HPDE6-E6E7 (cell line): Measurements from ENCODE around the gene ICA1L.
"Not testable (repeated sequence)": the region's sequence is repeated elsewhere in the genome, so short reads cannot be mapped to it uniquely, and the experiment has no call there.

Source experiments
- DNase-seq: peaks from one replicate; pipeline ENCODE4 v3.0.0; 2011; ENCODE audit warnings: missing footprints; ENCODE audit errors: extremely low spot score

ICA1L gene

DNA sequence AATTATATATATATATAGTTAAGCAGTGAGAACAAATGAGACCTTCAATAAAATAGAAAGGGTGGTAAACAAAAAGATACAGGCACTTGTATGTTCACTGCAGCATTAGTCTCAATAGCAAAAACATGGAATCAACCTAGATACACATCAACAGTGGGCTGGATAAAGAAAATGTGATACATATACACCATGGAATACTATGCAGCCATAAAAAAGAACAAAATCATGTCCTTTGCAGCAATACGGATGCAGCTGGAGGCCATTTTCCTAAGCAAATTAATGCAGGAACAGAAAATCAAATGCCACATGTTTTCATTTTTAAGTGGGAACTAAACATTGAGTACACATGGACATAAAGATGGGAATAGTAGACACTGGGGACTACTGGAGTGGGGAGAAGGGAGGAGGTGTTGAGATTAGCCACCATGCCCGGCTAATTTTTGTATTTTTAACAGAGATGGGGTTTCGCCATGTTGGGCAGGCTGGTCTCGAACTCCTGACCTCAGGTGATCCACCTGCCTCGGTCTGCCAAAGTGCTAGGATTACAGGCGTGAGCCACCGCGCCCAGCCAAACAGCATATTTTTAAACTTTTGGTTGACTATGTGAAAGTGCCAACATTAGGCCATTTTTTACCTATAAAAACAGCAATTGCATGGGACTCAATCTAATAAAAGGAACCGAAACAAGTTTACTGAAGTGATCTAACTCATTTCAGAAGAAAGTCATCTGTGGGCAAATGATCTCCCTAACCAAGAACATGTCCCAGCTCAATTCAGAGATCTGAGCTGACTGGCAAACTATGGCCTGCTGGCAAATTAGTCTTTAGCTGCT, 23.7 kb downstream of the ICA1L start:
- DNase-seq = no peak

DNA sequence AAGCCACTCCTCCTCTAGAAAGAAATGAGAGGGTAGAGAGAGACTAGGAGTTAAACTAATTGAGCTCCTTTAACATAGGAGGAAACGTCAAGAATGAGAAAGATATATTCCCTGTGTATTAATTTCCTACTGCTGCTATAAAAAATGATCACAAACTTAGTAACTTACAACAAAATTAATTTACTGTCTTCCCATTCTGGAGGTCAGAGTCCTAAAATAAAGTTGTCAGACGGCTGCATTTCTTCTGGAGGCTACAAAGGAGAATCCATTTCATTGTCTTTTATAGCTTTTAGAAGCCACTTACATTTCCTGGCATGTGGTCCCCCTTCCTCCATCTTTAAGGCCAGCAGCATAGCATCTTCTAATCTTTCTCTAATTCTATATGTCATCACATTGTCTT, 26.9 kb downstream of the ICA1L start:
- DNase-seq = no peak

DNA sequence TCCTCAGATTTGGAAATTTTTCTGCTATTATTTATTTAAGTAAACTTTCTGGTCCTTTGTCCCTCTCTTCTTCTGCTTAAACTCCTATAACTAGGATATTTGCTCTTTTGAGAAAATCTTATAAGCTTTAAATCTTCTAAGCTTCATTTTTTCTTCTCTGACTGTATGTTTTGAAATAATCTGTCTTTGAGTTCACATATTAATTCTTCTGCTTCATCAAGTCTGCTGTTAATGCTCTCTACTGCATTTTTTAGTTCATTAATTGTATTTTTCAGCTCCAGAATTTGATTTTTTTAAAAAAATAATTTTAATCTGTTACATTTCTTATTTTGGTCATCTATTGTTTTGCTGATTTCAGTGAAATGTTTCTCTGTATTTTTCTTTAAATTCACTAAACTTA, 28.9 kb downstream of the ICA1L start:
- DNase-seq = no peak

DNA sequence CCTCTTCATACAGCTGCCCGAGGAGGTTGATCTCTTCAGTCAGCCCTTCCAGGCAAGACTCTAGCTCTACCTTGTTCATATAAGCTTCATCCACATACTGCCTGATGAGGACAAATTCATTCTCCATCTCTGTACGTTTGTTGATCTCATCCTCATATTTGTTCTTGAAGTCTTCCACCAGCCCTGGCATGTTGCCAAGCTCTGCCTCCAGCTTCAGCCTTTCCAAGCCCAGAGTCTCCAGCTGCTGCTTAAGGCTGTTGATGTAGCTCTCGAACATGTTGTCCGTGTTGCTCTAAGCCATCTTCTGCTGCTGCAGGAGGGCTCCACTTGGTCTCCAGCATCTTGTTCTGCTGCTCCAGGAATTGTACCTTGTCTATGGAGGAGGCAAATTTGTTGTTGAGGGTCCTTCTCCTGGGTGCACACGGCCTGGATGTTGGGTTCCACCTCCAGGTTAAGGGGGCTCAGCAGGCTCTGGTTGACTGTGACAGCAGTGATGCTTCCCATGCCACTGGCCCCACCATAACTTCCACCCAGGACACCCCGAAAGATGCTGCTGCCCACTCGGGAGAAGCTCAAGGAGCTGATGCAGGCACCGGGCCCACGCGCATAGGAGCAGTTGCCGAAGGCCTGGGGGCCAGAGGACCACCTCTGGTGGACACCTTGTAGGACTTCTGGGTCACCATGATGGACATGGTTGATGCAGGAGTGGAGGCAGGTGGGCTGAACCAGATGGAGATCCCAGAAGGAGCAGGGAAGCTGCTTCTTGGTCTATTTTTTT, 30.3 kb downstream of the ICA1L start:
- no peak for DNase-seq

DNA sequence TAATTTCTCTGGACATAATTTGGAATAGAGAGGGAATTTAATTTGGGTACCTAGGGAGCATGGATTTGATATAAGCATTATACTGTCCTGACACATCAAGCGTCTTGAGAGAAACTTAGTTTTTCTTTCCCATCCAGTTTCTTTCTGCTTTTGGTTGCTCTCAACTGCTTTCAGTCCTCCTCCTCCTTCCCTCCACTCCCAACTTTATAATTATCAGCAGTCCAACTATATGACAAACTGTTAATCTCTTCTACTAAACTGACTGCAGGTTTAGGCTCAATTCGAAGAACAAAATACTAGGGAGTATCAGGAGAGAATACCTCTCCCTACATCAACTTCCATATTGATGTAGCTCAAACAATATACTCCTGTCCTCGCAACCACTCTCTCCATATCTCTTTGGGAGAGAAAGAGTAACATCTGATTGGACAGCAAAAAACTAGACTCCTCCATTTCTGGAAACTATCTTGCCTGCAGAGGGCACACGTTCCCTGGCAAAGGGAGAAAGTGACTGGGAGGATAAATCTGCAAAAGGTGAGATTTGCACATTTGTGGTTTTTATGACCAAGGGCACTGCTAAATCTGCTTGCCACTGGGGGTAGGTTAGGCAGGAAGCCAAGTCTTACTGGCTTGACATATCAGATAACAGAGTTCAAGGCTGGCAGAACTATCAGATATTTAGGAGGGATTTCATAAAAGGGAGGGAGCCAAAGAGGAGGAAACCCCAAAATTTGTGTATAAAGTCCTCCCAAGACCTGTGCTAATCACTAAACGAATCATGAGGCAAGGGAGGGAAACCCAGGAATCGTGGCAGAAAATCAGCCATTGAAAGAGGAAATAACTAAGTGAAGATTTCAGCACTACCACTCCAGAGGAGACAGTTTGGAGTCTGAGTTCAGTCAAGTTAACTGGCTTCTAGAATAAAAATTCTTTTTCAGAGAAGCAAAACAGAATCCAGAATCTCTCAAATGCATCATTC, 40.0 kb downstream of the ICA1L start:
- peak; percentile 46 for DNase-seq

- DNase-seq = no peak
These were observed 46.7 kb downstream of the ICA1L start for GRCh38 chr2:202824901-202825300.

- no peak for DNase-seq
These were observed 49.2 kb downstream of the ICA1L start for GRCh38 chr2:202822411-202822810.

DNA sequence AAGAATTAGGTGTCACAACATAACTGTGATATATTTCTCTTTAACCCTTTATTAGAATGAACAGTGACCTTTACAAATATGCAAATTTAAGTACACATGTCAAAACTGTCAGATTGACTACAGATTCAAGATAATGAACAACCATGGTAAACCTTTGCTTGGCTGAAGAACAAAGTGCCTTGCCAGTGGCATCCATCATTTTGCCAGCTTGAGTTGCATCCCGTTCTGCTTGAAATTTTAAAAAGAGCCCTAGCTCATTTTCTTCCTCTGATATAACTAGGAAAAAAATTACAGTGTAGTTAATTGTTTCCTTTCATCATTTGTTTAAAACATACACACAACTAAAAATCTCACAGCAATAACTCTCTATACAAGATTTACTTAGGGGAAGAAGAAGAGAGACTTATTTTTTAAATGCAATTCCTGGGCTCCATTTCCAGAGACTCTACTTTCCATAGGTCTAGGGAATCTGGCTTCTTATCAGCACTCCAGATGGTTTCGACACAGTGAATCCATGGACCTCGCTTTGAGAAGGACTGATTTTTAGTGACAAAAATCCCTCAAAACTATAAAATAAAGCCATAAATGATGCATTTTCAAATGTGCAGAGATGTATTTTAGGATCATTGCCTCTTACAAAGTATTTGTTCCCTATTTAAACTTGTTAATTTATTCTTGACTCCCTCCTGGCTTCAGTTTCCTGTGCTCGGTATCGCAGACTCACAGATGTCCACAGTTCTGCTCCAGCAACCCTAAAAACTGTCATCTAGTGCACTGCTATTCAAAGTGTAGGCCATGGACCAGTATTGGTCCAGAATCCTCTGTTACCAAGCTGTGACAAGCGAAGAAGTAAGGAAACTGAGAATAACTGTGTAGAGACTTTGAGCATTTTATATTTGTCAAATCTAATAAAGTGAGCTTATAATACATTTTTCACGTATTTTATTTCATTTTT, 50.1 kb downstream of the ICA1L start:
- no peak for DNase-seq

DNA sequence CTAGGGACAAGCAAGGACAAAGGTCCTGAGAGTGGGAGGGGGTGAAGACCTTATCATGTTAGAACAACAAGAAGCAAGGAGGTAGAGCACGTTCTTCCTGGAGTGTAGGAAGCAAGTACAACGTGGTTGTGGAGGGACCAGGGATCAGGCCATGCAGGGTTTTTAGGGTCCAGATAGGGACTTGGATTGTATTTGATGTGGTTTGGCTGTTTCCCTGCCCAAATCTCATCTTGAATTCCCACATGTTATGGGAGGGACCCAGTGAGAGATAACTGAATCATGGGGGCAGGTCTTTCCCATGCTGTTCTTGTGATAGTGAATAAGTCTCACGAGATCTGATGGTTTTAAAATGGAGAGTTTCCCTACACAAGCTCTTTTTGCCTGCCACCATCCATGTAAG, 53.2 kb downstream of the ICA1L start:
- DNase-seq = no peak

GRCh38 chr2:202817771-202818170, 53.8 kb downstream of the ICA1L start:
- DNase-seq = no peak

- no peak for DNase-seq
These were observed 55.8 kb downstream of the ICA1L start for GRCh38 chr2:202815548-202816360.

DNA sequence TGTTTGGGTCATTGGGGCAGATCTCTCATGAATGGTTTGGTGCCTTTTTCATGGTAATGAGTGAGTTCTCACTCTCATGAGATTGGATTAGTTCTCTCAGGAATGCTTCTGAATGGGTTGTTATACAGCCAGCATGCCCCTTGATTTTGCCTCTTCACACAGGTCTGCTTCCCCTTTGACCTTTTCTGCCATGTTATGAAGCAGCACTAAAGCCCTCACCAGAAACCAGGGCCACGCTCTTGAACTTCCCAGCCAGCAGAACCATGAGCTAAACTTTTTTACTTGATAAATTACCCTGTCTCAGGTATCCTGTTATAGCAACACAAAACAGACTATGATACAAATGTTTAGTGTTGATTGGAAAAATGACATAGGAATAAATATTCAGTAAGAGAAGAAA, 57.3 kb downstream of the ICA1L start:
- no peak for DNase-seq

- no peak for DNase-seq
These were observed 58.2 kb downstream of the ICA1L start for GRCh38 chr2:202813387-202813786.

- DNase-seq = no peak
These were observed 62.8 kb downstream of the ICA1L start for GRCh38 chr2:202808754-202809153.

DNA sequence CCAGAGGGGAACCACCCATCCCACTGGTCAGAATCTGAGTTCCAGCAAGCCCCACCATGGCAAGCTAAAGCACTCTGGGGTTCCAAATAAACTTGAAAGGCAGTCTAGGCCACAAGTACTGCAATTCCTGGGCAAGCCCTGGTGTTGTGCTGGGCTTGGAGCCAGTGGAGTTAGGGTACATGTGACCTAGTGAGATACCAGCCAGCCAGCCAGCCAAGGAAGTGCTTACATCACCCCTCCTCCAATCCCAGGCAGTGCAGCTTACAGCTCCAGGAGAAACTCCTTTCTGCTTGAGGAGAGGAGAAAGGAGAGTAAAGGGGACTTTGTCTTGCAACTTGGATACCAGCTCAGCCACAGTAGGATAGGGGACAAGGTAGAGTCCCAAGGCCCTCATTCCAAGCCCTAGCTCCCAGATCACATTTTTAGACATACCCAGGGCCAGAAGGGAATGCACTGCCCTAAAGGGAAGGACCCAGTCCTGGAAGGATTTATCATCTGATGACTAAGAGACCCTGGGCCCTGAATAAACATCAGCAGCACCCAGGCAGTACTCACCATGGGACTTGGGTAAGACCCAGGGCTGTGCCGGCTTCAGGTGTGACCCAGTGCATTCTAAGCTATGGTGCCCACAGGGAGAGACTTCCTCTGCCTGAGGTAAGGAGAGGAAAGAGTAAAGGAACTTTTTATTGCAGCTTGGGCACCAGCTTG, 64.0 kb downstream of the ICA1L start:
- not testable (repeated sequence) for DNase-seq

DNA sequence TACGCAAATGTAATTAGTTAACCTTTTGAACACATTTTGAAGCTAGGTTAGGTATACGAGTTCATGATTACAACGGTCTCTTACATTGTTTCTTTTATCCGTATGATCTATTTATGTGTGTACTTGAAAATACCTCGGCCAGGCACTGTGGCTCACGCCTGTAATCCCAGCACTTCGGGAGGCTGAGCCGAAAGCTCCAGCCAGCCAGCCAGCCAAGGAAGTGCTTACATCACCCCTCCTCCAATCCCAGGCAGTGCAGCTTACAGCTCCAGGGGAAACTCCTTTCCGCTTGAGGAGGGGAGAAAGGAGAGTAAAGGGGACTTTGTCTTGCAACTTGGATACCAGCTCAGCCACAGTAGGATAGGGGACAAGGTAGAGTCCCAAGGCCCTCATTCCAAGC, 65.7 kb downstream of the ICA1L start:
- not testable (repeated sequence) for DNase-seq

- DNase-seq = no peak
These were observed 73.6 kb downstream of the ICA1L start for GRCh38 chr2:202797944-202798343.

GRCh38 chr2:202790676-202791075, 80.9 kb downstream of the ICA1L start:
- DNase-seq = no peak

DNA sequence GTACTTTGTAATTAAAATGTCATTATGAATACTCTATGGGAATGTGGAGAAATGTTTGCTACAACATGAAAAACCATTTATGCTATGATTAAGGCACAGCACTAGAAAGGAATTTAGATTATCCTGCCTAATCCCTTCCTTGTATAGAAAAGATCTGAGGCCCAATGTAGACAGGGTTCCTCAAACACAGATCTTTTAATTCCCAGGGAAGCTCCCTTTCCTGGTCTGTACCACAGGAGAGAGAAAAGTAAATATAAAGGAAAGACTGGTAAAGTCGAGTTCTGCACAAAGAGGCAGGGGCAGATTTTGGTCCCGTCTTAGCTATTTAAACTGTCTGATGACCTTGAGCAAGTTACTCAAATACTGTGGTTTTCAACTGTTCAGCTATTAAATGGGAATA, 84.7 kb downstream of the ICA1L start:
- DNase-seq = no peak
